GM12878 (cell line): ENCODE data around the gene OLFML2A. TPM values are rescaled to one million over a fixed set of nuclear protein-coding genes. Genes with fewer than 3 reads are reported as not detected.

Experiments
- ATAC-seq: fragments of 200-7000 bp; cut with Tn5 transposase; 3 replicates; pipeline ENCODE4 v1.9.1; 2020; ENCODE audit warnings: mild to moderate bottlenecking, moderate library complexity
- BruUV-seq: library from RNA; stranded (reverse); fragments of 400-500 nt; replicated peaks from 2 replicates; lab custom pipeline; 2021; lab: Mats Ljungman, UMichigan
- CTCF ChIA-PET: fragments of 300-600 bp; sonication (Branson Sonifier 250); formaldehyde crosslinking; extraction: SDS; loops from one replicate; lab custom pipeline; 2021; ENCODE audit warnings: inconsistent platforms; lab: Yijun Ruan, JAX
- POLR2A ChIA-PET: fragments of 350-600 bp; formaldehyde crosslinking; extraction: SDS; loops from one replicate; lab custom pipeline; 2021; ENCODE audit warnings: inconsistent platforms; lab: Charles Lee
- RAD21 ChIA-PET: fragments of 300-600 bp; sonication (Branson Sonifier 250); formaldehyde crosslinking; loops from one replicate; lab custom pipeline; 2023; ENCODE audit warnings: antibody characterized with exemption; ENCODE audit not compliant: unreplicated experiment; lab: Charles Lee
- SMC1A ChIA-PET: fragments of 300-600 bp; sonication (Branson Sonifier 250); formaldehyde crosslinking; loops from one replicate; lab custom pipeline; 2023; ENCODE audit not compliant: unreplicated experiment, uncharacterized antibody; lab: Charles Lee
- DNase-seq: peaks from one replicate; pipeline ENCODE4 v3.0.0-alpha.2; 2011; ENCODE audit warnings: low read depth, low spot score
- FAIRE-seq: peaks from 3 replicates; lab custom pipeline; 2011; peaks lifted over from hg19 to GRCh38; lab: Jason Lieb, UNC
- H2AFZ ChIP-seq: 2 replicates; pipeline ENCODE4 v1.6.0; 2011; ENCODE audit warnings: low read depth, low read length, control low read depth; ENCODE audit not compliant: control insufficient read depth
- H3K27ac ChIP-seq: 2 replicates; pipeline ENCODE4 v1.5.1; 2011; ENCODE audit warnings: control low read depth; ENCODE audit not compliant: control insufficient read depth, insufficient read depth
- H3K27me3 ChIP-seq, 2 experiments: replicated peaks in 1 of 2; 2 replicates each; pipeline versions ENCODE4 v1.6.0 to v1.6.1; 2011; ENCODE audit warnings: low read length in 1 of 2; ENCODE audit not compliant: control insufficient read depth in 2 of 2, insufficient read depth in 2 of 2
- H3K36me3 ChIP-seq, 2 experiments: 2 replicates each; pipeline ENCODE4 v1.5.1; 2011; ENCODE audit warnings: low read length in 1 of 2; ENCODE audit not compliant: control insufficient read depth in 2 of 2, insufficient read depth in 2 of 2
- H3K4me1 ChIP-seq: 2 replicates; pipeline ENCODE4 v1.6.1; 2011; ENCODE audit warnings: mild to moderate bottlenecking, low read length, moderate library complexity, mixed read lengths; ENCODE audit not compliant: control insufficient read depth, insufficient read depth
- H3K4me2 ChIP-seq: 2 replicates; pipeline ENCODE4 v1.6.0; 2011; ENCODE audit warnings: control low read depth; ENCODE audit not compliant: control insufficient read depth, insufficient read depth
- H3K4me3 ChIP-seq: fragments of 200-600 bp; sonication (generic); 2 replicates; pipeline ENCODE4 v1.5.1; 2016
- H3K79me2 ChIP-seq: 2 replicates; pipeline ENCODE4 v1.6.0; 2011; ENCODE audit warnings: low read length; ENCODE audit not compliant: control insufficient read depth, insufficient read depth
- H3K9ac ChIP-seq: 2 replicates; pipeline ENCODE4 v1.8.0; 2011; ENCODE audit warnings: low read length, control low read depth, mixed read lengths; ENCODE audit not compliant: control insufficient read depth, insufficient read depth
- H3K9me3 ChIP-seq: replicated peaks from 3 replicates; pipeline ENCODE4 v1.5.1; 2011; ENCODE audit warnings: mild to moderate bottlenecking, low read length; ENCODE audit not compliant: control insufficient read depth, insufficient read depth
- H4K20me1 ChIP-seq: 2 replicates; pipeline ENCODE4 v1.6.0; 2011; ENCODE audit not compliant: control insufficient read depth, insufficient read depth
- ATF7 ChIP-seq: fragments of 450-650 bp; IDR thresholded peaks from 2 replicates; pipeline ENCODE4 v1.6.1; 2016; ENCODE audit warnings: low read depth, mild to moderate bottlenecking
- BHLHE40 ChIP-seq, 2 experiments: fragments of 450-650 bp in 1 of 2; IDR thresholded peaks; 2 replicates each; pipeline ENCODE4 v1.6.1; 2011 to 2017; ENCODE audit warnings: low read depth in 2 of 2, borderline replicate concordance in 1 of 2, improper control_type of control experiment in 1 of 2, low read length in 1 of 2, mild to moderate bottlenecking in 1 of 2
- DPF2 ChIP-seq: fragments of 450-650 bp; IDR thresholded peaks from 2 replicates; pipeline ENCODE4 v1.6.1; 2017; ENCODE audit warnings: mild to moderate bottlenecking
- E2F8 ChIP-seq: fragments of 450-650 bp; IDR thresholded peaks from 2 replicates; pipeline ENCODE4 v1.6.1; 2018; ENCODE audit warnings: mild to moderate bottlenecking, low read depth, moderate library complexity; ENCODE audit not compliant: partially characterized antibody
- EED ChIP-seq: sonication (generic); IDR thresholded peaks from 2 replicates; pipeline ENCODE4 v1.6.1; 2016; ENCODE audit warnings: antibody characterized with exemption, low read depth
- IKZF1 ChIP-seq: fragments of 450-650 bp; conservative IDR thresholded peaks from 2 replicates; pipeline ENCODE4 v1.6.1; 2017; ENCODE audit warnings: antibody characterized with exemption, mild to moderate bottlenecking
- MLLT1 ChIP-seq: fragments of 450-650 bp; IDR thresholded peaks from 2 replicates; pipeline ENCODE4 v1.6.1; 2016; ENCODE audit warnings: mild to moderate bottlenecking
- NFYB ChIP-seq: IDR thresholded peaks from 2 replicates; pipeline ENCODE4 v1.6.1; 2011; ENCODE audit warnings: low read depth, mild to moderate bottlenecking, low read length, improper control_type of control experiment, moderate library complexity; ENCODE audit not compliant: insufficient read depth
- PRDM15 ChIP-seq: fragments of 450-650 bp; formaldehyde crosslinking; IDR thresholded peaks from 2 replicates; pipeline ENCODE4 v1.4.0; 2020; ENCODE audit warnings: mild to moderate bottlenecking, moderate library complexity
- RFX5 ChIP-seq: IDR thresholded peaks from 2 replicates; pipeline ENCODE4 v1.6.1; 2011; ENCODE audit warnings: low read depth, low read length, improper control_type of control experiment
- USF2 ChIP-seq: IDR thresholded peaks from 2 replicates; pipeline ENCODE4 v1.6.1; 2011; ENCODE audit warnings: low read depth, low read length, improper control_type of control experiment, borderline replicate concordance
- WGBS: methylation state at CpG from one replicate; pipeline ENCODE4 v1.1.6; 2016; ENCODE audit warnings: low lambda C conversion rate; ENCODE audit not compliant: insufficient replicate concordance, insufficient coverage; ENCODE audit errors: missing lambda C conversion rate; 5-methylcytosine and 5-hydroxymethylcytosine counted together
- in situ Hi-C: fragments of 300-500 bp; cut with MboI; formaldehyde crosslinking; loops from 9 replicates; pipeline ENCODE4 v1.14.3; 2018; ENCODE audit warnings: mixed read lengths
- intact Hi-C: fragments of 100-400 bp; cut with micrococcal nuclease; formaldehyde crosslinking; loops from one replicate; pipeline ENCODE4 v1.14.2; 2022; ENCODE audit not compliant: unreplicated experiment
- polyA plus RNA-seq, 11 experiments: library from polyadenylated mRNA; depleted of rRNA in 4 of 11; unstranded in 6 of 11; stranded (reverse) in 5 of 11; fragments of >200 nt; fragmentation: Nextera tagmentation in 4 of 11; fragmentation: Illumina TruSeq in 1 of 11; extraction: Ambion mirVana in 4 of 11; extraction: Trizol in 1 of 11; gene quantifications; 1 replicate in 1 of 11; 2 replicates in 10 of 11; pipeline versions ENCODE4 v1.2.1 to v1.2.3, GENCODE V29; 2011 to 2016; ENCODE audit warnings: inconsistent platforms in 2 of 11, missing spikeins in 2 of 11, low read depth in 1 of 11
- total RNA-seq, 4 experiments: library from RNA; depleted of rRNA in 3 of 4; stranded (reverse); fragments of >200 nt in 3 of 4; fragmentation: Illumina TruSeq in 1 of 4; extraction: Trizol in 1 of 4; gene quantifications; 2 replicates each; pipeline versions ENCODE4 v1.2.1 to v1.2.3, GENCODE V29; 2013 to 2021

OLFML2A gene
- total and polyA plus RNA-seq, 10 of the 15 experiments (the other 5 are each of a cell fraction or from before 2014, with no cell fraction given) = 0.02 to 0.13 (median 0.10) TPM; not detected in 4

- intact Hi-C loops = no loop called here
- in situ Hi-C loops = no loop called here
- DNase-seq (no peak), FAIRE-seq (peak; percentile 13), ATAC-seq (peak; percentile 81)
- Histone ChIP-seq H3K27me3 (no peaks in the 10 kb centered on the region), H2AFZ (no peak overlapping the region), H3K36me3 (no peaks in the 10 kb centered on the region), H3K4me1 (0 out of 2 replicates have a peak, but pooled peaks cover 2% of the 10 kb centered on the region), H3K4me2 (no peak overlapping the region), H3K79me2 (no peaks in the 10 kb centered on the region), H3K9me3 (no peaks in the 10 kb centered on the region), H3K4me3 (no peak overlapping the region), H3K9ac (no peak overlapping the region), H3K27ac (no peak overlapping the region), H4K20me1 (no peaks in the 10 kb centered on the region)
- 31% methylated on average over 15 of the region's 15 CpGs for WGBS
- BruUV-seq = no TSS peak
- POLR2A ChIA-PET = interaction anchor here (0.7 to 1.8 kb wide), 5 partner anchors 9 to 183 kb away, joined by 3 to 4 read pairs (median 3); no protein-coding TSS in a partner anchor
- SMC1A ChIA-PET = interaction anchor here (0.7 to 2.4 kb wide), 4 partner anchors 12 to 26 kb away, joined by 3 to 8 read pairs (median 4); no protein-coding TSS in a partner anchor
- RAD21 ChIA-PET = interaction anchor here (1.5 kb wide), 1 partner anchor 14 kb away, joined by 3 read pairs; no protein-coding TSS in a partner anchor
- CTCF ChIA-PET = interaction anchor here (0.7 to 1.7 kb wide), 6 partner anchors 14 to 54 kb away, joined by 3 to 4 read pairs (median 3); partner anchors contain the start of gene OLFML2A
- TF ChIP-seq MLLT1 (0 out of 2 replicates have a peak, but pooled peaks have one; percentile 23), PRDM15 (CRISPR knock-in tag) (no peak), USF2 (no peak), EED (peak; percentile 21; the same call in 1 of the 2 replicates), RFX5 (peak; percentile 95), DPF2 (0 out of 2 replicates have a peak, but pooled peaks have one; percentile 32), E2F8 (no peak), ATF7 (0 out of 2 replicates have a peak, but pooled peaks have one; percentile 21), NFYB (no peak), IKZF1 (peak; percentile 51), BHLHE40 (IDR thresholded peaks at IDR 0.05; ENCODE audit: borderline replicate concordance in 1 of 2, low read depth in 2 of 2, low read length in 1 of 2) (peak in 1 of 2 experiments; percentile 7; a peak in 1 of 4 replicates)
These were observed 23.6 kb downstream of the OLFML2A start for GRCh38 chr9:124800306-124801259.
